Keratinocyte (primary cell): Measurements from ENCODE around the gene EGFR. TPM values are rescaled to one million over a fixed set of nuclear protein-coding genes. Genes with fewer than 3 reads are reported as not detected.

Experiments
- DNase-seq: peaks from one replicate; pipeline ENCODE4 v3.0.0-alpha.2; 2011; ENCODE audit warnings: low read depth, missing footprints, low spot score
- FAIRE-seq: peaks from 2 replicates; lab custom pipeline; 2011; peaks lifted over from hg19 to GRCh38; lab: Jason Lieb, UNC
- H2AFZ ChIP-seq: 2 replicates; pipeline ENCODE4 v1.6.0; 2012; ENCODE audit warnings: low read length, control low read depth, inconsistent platforms; ENCODE audit not compliant: control insufficient read depth
- H3K27ac ChIP-seq: 2 replicates; pipeline ENCODE4 v1.5.1; 2011; ENCODE audit warnings: low read length; ENCODE audit not compliant: control insufficient read depth, insufficient read depth
- H3K27me3 ChIP-seq: 3 replicates; pipeline ENCODE4 v1.6.0; 2011; ENCODE audit warnings: low read length; ENCODE audit not compliant: control insufficient read depth, insufficient read depth; ENCODE audit errors: extremely low read depth
- H3K36me3 ChIP-seq, 2 experiments: 2 replicates in 1 of 2; 3 replicates in 1 of 2; pipeline ENCODE4 v1.5.1; 2011; ENCODE audit warnings: low read length in 2 of 2, mild to moderate bottlenecking in 1 of 2; ENCODE audit not compliant: control insufficient read depth in 2 of 2, insufficient read depth in 2 of 2; ENCODE audit errors: extremely low read depth in 1 of 2
- H3K4me1 ChIP-seq: 3 replicates; pipeline ENCODE4 v1.5.1; 2011; ENCODE audit warnings: low read length; ENCODE audit not compliant: control insufficient read depth, insufficient read depth; ENCODE audit errors: extremely low read depth
- H3K4me2 ChIP-seq: 3 replicates; pipeline ENCODE4 v1.6.0; 2011; ENCODE audit warnings: low read depth, low read length; ENCODE audit not compliant: control insufficient read depth, insufficient read depth; ENCODE audit errors: extremely low read depth
- H3K4me3 ChIP-seq, 3 experiments: fragments of 200-600 bp in 1 of 3; sonication (generic) in 1 of 3; 2 replicates in 2 of 3; 3 replicates in 1 of 3; pipeline ENCODE4 v1.5.1; 2011 to 2016; ENCODE audit warnings: low read length in 3 of 3, mild to moderate bottlenecking in 3 of 3, control low read depth in 2 of 3, inconsistent platforms in 1 of 3, low read depth in 1 of 3, mixed read lengths in 1 of 3, mixed run types in 1 of 3, moderate library complexity in 1 of 3; ENCODE audit not compliant: control insufficient read depth in 2 of 3, insufficient read depth in 2 of 3; ENCODE audit errors: extremely low read depth in 1 of 3
- H3K79me2 ChIP-seq: 2 replicates; pipeline ENCODE4 v1.6.0; 2012; ENCODE audit warnings: low read length; ENCODE audit not compliant: control insufficient read depth, insufficient read depth
- H3K9ac ChIP-seq: 3 replicates; pipeline ENCODE4 v1.6.0; 2011; ENCODE audit warnings: low read length; ENCODE audit not compliant: control insufficient read depth, insufficient read depth; ENCODE audit errors: extremely low read depth
- H3K9me1 ChIP-seq: 3 replicates; pipeline ENCODE4 v1.6.0; 2011; ENCODE audit warnings: low read length; ENCODE audit not compliant: control insufficient read depth, insufficient read depth; ENCODE audit errors: extremely low read depth
- H3K9me3 ChIP-seq: 2 replicates; pipeline ENCODE4 v1.5.1; 2012; ENCODE audit warnings: low read depth, low read length; ENCODE audit not compliant: control insufficient read depth
- H4K20me1 ChIP-seq: 3 replicates; pipeline ENCODE4 v1.6.0; 2011; ENCODE audit warnings: low read length; ENCODE audit not compliant: control insufficient read depth, insufficient read depth; ENCODE audit errors: extremely low read depth
- CTCF ChIP-seq, 3 experiments: IDR thresholded peaks in 1 of 3; conservative IDR thresholded peaks in 1 of 3; optimal IDR thresholded peaks in 1 of 3; 2 replicates in 2 of 3; 3 replicates in 1 of 3; pipeline versions ENCODE3 to v1.5.1; 2011; ENCODE audit warnings: low read length in 3 of 3, mild to moderate bottlenecking in 3 of 3, moderate library complexity in 2 of 3, control low read depth in 1 of 3, inconsistent platforms in 1 of 3; ENCODE audit not compliant: insufficient read depth in 2 of 3; ENCODE audit errors: extremely low read depth in 1 of 3
- EZH2 ChIP-seq: IDR thresholded peaks from one replicate; pipeline ENCODE4 v1.6.1; 2012; ENCODE audit warnings: inconsistent platforms, mild to moderate bottlenecking, low read length, moderate library complexity
- dilution Hi-C: fragments of 300-500 bp; cut with MboI; formaldehyde crosslinking; loops from one replicate; pipeline ENCODE4 v1.7.0; 2020; ENCODE audit warnings: low sequenced_read_pairs; ENCODE audit not compliant: extremely low pct_ligation_motif_present
- polyA plus RNA-seq, 5 experiments: library from polyadenylated mRNA; depleted of rRNA in 3 of 5; stranded (reverse) in 3 of 5; stranded (forward) in 1 of 5; unstranded in 1 of 5; fragments of >200 nt; gene quantifications; 1 replicate in 1 of 5; 2 replicates in 3 of 5; 3 replicates in 1 of 5; pipeline versions ENCODE4 v1.2.1 to v1.2.3, GENCODE V29; 2011 to 2012; ENCODE audit warnings: missing spikeins in 2 of 5, low read depth in 1 of 5, low replicate concordance in 1 of 5

The EGFR gene
- polyA plus RNA-seq, 1 donor (not counting 4 experiments of a cell fraction or from before 2014, with no cell fraction given), result 120 TPM

- DNase-seq, result no peak
- H3K27ac ChIP-seq, result no peak overlapping the region
- H2AFZ ChIP-seq, result no peak overlapping the region
- no peak overlapping the region for H3K4me2 ChIP-seq
- no peak overlapping the region for H3K9ac ChIP-seq
- no peaks in the 10 kb centered on the region for H3K9me3 ChIP-seq
- peaks cover 7% of the 10 kb centered on the region for H4K20me1 ChIP-seq
- TF ChIP-seq CTCF (optimal IDR thresholded peaks at IDR 0.05 in 1 of 3, IDR thresholded peaks at IDR 0.05 in 1 of 3, conservative IDR thresholded peaks at IDR 0.05 in 1 of 3; ENCODE audit: extremely low read depth in 1 of 3, insufficient read depth in 2 of 3, low read length in 3 of 3) (no peak), EZH2 (no peak)
- H3K4me3 ChIP-seq, result no peak overlapping the region
- H3K4me1 ChIP-seq, result peaks cover under 1% of the 10 kb centered on the region
- no peaks in the 10 kb centered on the region for H3K27me3 ChIP-seq
- FAIRE-seq, result no peak
- H3K79me2 ChIP-seq, result peaks cover 2% of the 10 kb centered on the region
- no peaks in the 10 kb centered on the region for H3K9me1 ChIP-seq
- peaks cover 75% of the 10 kb centered on the region in 2 experiments for H3K36me3 ChIP-seq
- dilution Hi-C loops, result no loop called here
Observed at GRCh38 chr7:55177589-55178261, 158.9 kb downstream of the EGFR start.

GRCh38 chr7:55178292-55178862 is 159.6 kb downstream of the EGFR start:
- H3K9me1 ChIP-seq, result no peaks in the 10 kb centered on the region
- DNase-seq (no peak), FAIRE-seq (no peak)
- peaks cover 7% of the 10 kb centered on the region for H4K20me1 ChIP-seq
- no peak overlapping the region for H3K27ac ChIP-seq
- H3K9me3 ChIP-seq, result no peaks in the 10 kb centered on the region
- TF ChIP-seq EZH2 (no peak), CTCF (optimal IDR thresholded peaks at IDR 0.05 in 1 of 3, IDR thresholded peaks at IDR 0.05 in 1 of 3, conservative IDR thresholded peaks at IDR 0.05 in 1 of 3; ENCODE audit: extremely low read depth in 1 of 3, insufficient read depth in 2 of 3, low read length in 3 of 3) (no peak)
- no peaks in the 10 kb centered on the region for H3K27me3 ChIP-seq
- no peaks in the 10 kb centered on the region for H3K4me1 ChIP-seq
- H3K4me3 ChIP-seq, result no peak overlapping the region
- H3K36me3 ChIP-seq, result peaks cover 73 to 75% of the 10 kb centered on the region in 2 experiments
- no peak overlapping the region for H3K9ac ChIP-seq
- dilution Hi-C loops, result no loop called here
- no peak overlapping the region for H3K4me2 ChIP-seq
- peaks cover 2% of the 10 kb centered on the region for H3K79me2 ChIP-seq
- no peak overlapping the region for H2AFZ ChIP-seq
